Loucy (cell line): ENCODE results near the gene POLR2B.

ENCODE experiments used
- H2AFZ ChIP-seq: fragments of 200-600 bp; sonication (generic); 2 replicates; pipeline ENCODE4 v1.6.0; 2016; ENCODE audit warnings: antibody characterized with exemption, mild to moderate bottlenecking, low read length, moderate library complexity
- H3F3A ChIP-seq: fragments of 200-600 bp; 2 replicates; pipeline ENCODE4 v1.6.0; 2016; ENCODE audit warnings: antibody characterized with exemption, low read depth, mild to moderate bottlenecking
- H3K27me3 ChIP-seq: fragments of 200-600 bp; sonication (generic); 2 replicates; pipeline ENCODE4 v1.6.1; 2014; ENCODE audit warnings: low read length, mild to moderate bottlenecking; ENCODE audit not compliant: insufficient read depth, poor library complexity, severe bottlenecking
- H3K36me3 ChIP-seq: fragments of 200-600 bp; sonication (generic); 2 replicates; pipeline ENCODE4 v1.6.1; 2016; ENCODE audit warnings: low read length; ENCODE audit not compliant: insufficient read depth
- H3K4me1 ChIP-seq: fragments of 200-600 bp; sonication (generic); 2 replicates; pipeline ENCODE4 v1.5.1; 2014; ENCODE audit warnings: low read length, mild to moderate bottlenecking; ENCODE audit not compliant: insufficient read depth, poor library complexity, severe bottlenecking
- H3K4me2 ChIP-seq: fragments of 200-600 bp; sonication (generic); 2 replicates; pipeline ENCODE4 v1.6.0; 2014; ENCODE audit warnings: antibody characterized with exemption, low read length, low read depth, mild to moderate bottlenecking; ENCODE audit not compliant: poor library complexity, severe bottlenecking
- H3K4me3 ChIP-seq: fragments of 200-600 bp; sonication (generic); 2 replicates; pipeline ENCODE4 v1.5.1; 2014; ENCODE audit warnings: low read length, mild to moderate bottlenecking, mixed read lengths; ENCODE audit not compliant: poor library complexity, severe bottlenecking
- H3K79me2 ChIP-seq: fragments of 200-600 bp; sonication (generic); 2 replicates; pipeline ENCODE4 v1.6.1; 2014; ENCODE audit warnings: low read length; ENCODE audit not compliant: insufficient read depth
- H3K9ac ChIP-seq: fragments of 200-600 bp; sonication (generic); 2 replicates; pipeline ENCODE4 v1.6.0; 2014; ENCODE audit warnings: mild to moderate bottlenecking, low read depth, low read length, moderate library complexity; ENCODE audit not compliant: poor library complexity, severe bottlenecking
- H3K9me2 ChIP-seq: fragments of 200-600 bp; sonication (generic); replicated peaks from 2 replicates; pipeline ENCODE4 v1.6.1; 2016; ENCODE audit warnings: low read depth, low read length, mixed read lengths
- H3K9me3 ChIP-seq: fragments of 200-600 bp; sonication (generic); 2 replicates; pipeline ENCODE4 v1.6.1; 2014; ENCODE audit warnings: mild to moderate bottlenecking, antibody characterized with exemption, low read length, low read depth; ENCODE audit not compliant: insufficient read depth
- H4K20me1 ChIP-seq: fragments of 200-600 bp; sonication (generic); 2 replicates; pipeline ENCODE4 v1.6.0; 2014; ENCODE audit warnings: antibody characterized with exemption, low read length, mild to moderate bottlenecking; ENCODE audit not compliant: insufficient read depth, poor library complexity, severe bottlenecking
- EZH2phosphoT487 ChIP-seq: fragments of 200-600 bp; IDR thresholded peaks from 2 replicates; pipeline ENCODE4 v1.6.1; 2018; ENCODE audit warnings: antibody characterized with exemption, mild to moderate bottlenecking, moderate library complexity, borderline replicate concordance
- TF ChIP-seq, protein P1 (sequence below): fragments of 200-600 bp; sonication (generic); conservative IDR thresholded peaks from 2 replicates; pipeline ENCODE4 v1.5.1; 2014; ENCODE audit warnings: mild to moderate bottlenecking, antibody characterized with exemption, low read length

POLR2B gene

DNA sequence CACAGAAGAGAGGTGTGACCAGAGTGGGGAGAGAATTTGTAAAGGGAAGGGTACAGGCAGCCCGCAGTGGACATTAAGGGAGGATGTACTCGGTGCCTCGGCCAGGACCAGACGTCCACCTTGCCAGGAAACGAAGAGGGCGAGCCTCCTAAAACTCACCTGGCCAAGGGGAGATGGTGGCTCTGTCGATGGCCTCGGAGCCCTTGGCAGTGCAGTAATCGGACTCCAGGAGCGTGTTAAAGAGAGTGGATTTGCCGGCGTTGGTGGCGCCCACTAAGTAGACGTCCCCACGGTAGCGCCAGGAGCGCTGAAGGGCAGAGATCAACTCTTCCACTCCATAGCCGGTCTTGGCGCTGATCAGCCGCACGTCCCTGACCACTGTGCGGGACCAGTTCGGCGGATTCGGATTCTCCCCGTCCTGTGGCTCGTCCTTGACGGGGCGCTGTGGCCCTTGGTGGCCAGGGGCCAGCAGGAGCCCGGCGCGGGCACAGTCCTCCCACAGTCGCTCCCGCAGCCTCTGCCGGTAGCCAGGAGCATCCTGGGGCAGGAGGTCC lies 2.3 kb upstream of the POLR2B start:
- peaks cover 78% of the 10 kb centered on the region for H3K79me2 ChIP-seq
- peaks cover 26% of the 10 kb centered on the region for H3K36me3 ChIP-seq
- no peaks in the 10 kb centered on the region for H3K27me3 ChIP-seq
- TF ChIP-seq, protein P1, sequence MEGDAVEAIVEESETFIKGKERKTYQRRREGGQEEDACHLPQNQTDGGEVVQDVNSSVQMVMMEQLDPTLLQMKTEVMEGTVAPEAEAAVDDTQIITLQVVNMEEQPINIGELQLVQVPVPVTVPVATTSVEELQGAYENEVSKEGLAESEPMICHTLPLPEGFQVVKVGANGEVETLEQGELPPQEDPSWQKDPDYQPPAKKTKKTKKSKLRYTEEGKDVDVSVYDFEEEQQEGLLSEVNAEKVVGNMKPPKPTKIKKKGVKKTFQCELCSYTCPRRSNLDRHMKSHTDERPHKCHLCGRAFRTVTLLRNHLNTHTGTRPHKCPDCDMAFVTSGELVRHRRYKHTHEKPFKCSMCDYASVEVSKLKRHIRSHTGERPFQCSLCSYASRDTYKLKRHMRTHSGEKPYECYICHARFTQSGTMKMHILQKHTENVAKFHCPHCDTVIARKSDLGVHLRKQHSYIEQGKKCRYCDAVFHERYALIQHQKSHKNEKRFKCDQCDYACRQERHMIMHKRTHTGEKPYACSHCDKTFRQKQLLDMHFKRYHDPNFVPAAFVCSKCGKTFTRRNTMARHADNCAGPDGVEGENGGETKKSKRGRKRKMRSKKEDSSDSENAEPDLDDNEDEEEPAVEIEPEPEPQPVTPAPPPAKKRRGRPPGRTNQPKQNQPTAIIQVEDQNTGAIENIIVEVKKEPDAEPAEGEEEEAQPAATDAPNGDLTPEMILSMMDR: no peak
- no peak for TF ChIP-seq EZH2phosphoT487
- no peak overlapping the region for H2AFZ ChIP-seq
- H3K4me2 ChIP-seq: peak overlapping the region; percentile 97
- H3K4me3 ChIP-seq: peak overlapping the region; percentile 96
- peaks cover 34% of the 10 kb centered on the region for H3K4me1 ChIP-seq
- peaks cover 47% of the 10 kb centered on the region for H4K20me1 ChIP-seq
- H3K9me2 ChIP-seq: no peaks in the 10 kb centered on the region
- H3F3A ChIP-seq: no peaks in the 10 kb centered on the region
- H3K9ac ChIP-seq: peak overlapping the region; percentile 94
- peaks cover 14% of the 10 kb centered on the region for H3K9me3 ChIP-seq

DNA sequence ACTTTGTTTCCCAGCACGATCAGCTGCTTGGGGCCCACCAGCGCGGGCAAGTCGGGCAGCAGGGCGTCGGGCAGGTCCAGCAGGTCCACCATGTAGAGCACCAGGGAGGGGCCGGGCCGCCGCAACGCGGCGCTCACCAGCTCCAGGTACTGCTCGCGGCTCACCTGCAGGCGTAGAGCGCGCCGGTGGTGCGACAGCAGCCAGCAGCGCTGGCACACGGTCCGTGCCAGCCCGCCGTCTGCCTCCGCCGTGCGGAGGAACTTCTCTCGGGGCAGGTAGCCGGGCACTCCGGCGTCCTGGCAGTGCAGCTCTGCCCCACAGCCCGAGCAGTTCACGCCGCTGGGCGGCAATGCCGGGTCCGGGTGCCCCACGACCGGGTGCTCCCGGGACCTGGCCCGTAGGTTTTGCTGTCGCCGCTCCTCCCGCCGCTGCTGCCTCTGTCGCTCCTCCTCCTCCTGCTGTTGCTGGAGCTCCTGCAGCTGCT lies 1.8 kb upstream of the POLR2B start:
- no peaks in the 10 kb centered on the region for H3K9me2 ChIP-seq
- H3K27me3 ChIP-seq: no peaks in the 10 kb centered on the region
- peaks cover 83% of the 10 kb centered on the region for H3K79me2 ChIP-seq
- H3K4me1 ChIP-seq: peaks cover 39% of the 10 kb centered on the region
- H3K4me3 ChIP-seq: peak overlapping the region; percentile 96
- H4K20me1 ChIP-seq: peaks cover 52% of the 10 kb centered on the region
- peak overlapping the region; percentile 94 for H3K9ac ChIP-seq
- peaks cover 14% of the 10 kb centered on the region for H3K9me3 ChIP-seq
- peaks cover 21% of the 10 kb centered on the region for H3K36me3 ChIP-seq
- H2AFZ ChIP-seq: peak overlapping the region; percentile 97
- H3K4me2 ChIP-seq: peak overlapping the region; percentile 97
- no peak for TF ChIP-seq EZH2phosphoT487
- TF ChIP-seq, protein P1: peak; percentile 10; the same call in 1 of the 2 replicates
- H3F3A ChIP-seq: no peaks in the 10 kb centered on the region

DNA sequence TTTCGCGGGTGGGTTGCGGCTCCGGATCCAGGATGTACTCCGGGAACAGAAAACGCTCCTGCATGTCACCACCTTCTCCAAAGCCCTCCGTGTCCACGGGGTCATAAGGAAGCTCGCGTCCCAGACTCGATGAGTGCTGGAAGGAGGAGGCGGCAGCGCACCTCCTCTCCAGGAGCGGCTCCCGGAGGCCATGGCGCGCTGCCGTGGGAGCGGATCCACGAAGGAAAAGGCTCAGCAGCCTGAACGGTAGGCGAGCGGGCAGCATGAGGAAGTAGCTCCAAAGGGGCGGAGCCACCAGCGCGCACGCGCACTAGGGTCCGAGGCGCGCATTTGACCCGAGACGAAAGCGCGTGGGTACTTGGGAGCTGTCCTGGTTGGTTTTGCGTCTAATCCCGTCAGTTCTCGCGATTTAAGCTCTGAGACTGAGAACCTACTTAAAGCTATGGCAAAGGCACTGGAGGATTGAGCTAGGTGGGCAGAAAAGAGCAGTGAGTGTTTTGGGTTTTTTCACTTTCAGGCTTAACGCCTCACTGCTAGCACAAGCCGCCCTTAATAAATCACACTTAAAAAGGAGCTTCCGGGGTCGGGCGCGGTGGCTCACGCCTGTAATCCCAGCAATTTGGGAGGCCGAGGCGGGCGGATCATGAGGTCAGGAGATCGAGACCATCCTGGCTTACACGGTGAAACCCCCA lies 1.2 kb upstream of the POLR2B start, which contains the start of gene NOA1:
Gene NOA1 (minus strand): TSS at position 286 of the 692 bp plus-strand sequence. CDS start 21 bp downstream, at position 265.
- Histone ChIP-seq H3K4me1 (peaks cover 43% of the 10 kb centered on the region), H3K4me2 (peak within 1 kb of the TSS; percentile 97), H3K9me2 (no peaks in the 10 kb centered on the region), H4K20me1 (peaks cover 56% of the 10 kb centered on the region), H3F3A (no peaks in the 10 kb centered on the region), H3K4me3 (peak within 1 kb of the TSS; percentile 96), H3K79me2 (peaks cover 87% of the 10 kb centered on the region), H3K9ac (peak within 1 kb of the TSS; percentile 94), H3K36me3 (peaks cover 16% of the 10 kb centered on the region), H3K9me3 (peaks cover 14% of the 10 kb centered on the region), H3K27me3 (no peaks in the 10 kb centered on the region), H2AFZ (peak within 1 kb of the TSS; percentile 97)
- TF ChIP-seq, protein P1: no peak
- no peak for TF ChIP-seq EZH2phosphoT487
